HG03108 (cell line): ENCODE results near the gene C1orf35.

Experiments
- ATAC-seq: cut with Tn5 transposase; IDR thresholded peaks from one replicate; pipeline ENCODE4 v1.9.1; 2021; ENCODE audit warnings: moderate library complexity; ENCODE audit not compliant: unreplicated experiment

Gene C1orf35

DNA sequence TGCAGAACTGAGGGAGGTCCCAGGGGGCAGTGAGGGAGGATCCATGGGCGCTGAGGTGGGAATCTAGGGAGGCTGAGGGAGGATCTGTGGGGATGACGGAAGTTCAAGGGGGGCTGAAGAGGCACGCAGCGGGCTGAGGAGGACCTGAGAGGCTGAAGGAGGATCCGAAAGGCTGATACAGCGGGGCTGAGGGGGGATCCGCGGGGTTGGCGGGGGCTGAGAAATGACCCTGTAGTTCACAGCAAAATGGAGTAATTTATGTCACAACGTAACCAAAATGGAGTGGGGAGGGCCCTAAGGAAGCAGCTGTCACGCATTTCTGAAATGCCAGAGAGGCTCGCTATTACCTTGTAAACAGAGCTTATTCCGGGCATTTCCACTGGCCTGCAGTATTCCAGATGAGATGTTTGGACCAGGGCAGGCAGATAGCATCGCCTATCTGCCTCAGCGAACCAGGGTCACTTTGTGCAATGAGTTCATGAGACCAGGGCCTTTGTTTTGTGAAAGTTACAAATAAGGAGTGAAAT is 6.9 kb upstream of the C1orf35 start:
- no peak for ATAC-seq

GRCh38 chr1:228109073-228109961 is 6.2 kb upstream of the C1orf35 start, which contains the start of gene MRPL55:
Gene MRPL55, minus strand, starts transcription at chr1:228109299. Its CDS starts 1,039 bp downstream, at chr1:228108260.
- ATAC-seq: peak; percentile 78

DNA sequence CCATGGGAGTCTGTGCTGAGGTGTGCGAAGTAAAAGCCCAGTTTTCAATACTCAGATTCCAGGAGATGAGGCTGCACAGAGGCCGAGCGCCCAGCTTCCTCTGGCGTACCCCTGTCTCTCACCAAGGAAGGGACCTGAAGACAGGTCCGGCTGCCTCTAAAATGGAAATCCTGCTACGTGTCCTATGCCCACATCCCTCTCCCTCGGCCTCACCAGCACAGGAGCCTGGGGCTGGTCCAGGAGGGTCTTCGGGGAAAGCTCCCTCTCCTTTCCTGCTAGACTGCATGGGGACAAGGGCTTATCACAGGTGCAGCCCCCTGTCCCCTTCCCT is 5.6 kb upstream of the C1orf35 start:
- no peak for ATAC-seq

DNA sequence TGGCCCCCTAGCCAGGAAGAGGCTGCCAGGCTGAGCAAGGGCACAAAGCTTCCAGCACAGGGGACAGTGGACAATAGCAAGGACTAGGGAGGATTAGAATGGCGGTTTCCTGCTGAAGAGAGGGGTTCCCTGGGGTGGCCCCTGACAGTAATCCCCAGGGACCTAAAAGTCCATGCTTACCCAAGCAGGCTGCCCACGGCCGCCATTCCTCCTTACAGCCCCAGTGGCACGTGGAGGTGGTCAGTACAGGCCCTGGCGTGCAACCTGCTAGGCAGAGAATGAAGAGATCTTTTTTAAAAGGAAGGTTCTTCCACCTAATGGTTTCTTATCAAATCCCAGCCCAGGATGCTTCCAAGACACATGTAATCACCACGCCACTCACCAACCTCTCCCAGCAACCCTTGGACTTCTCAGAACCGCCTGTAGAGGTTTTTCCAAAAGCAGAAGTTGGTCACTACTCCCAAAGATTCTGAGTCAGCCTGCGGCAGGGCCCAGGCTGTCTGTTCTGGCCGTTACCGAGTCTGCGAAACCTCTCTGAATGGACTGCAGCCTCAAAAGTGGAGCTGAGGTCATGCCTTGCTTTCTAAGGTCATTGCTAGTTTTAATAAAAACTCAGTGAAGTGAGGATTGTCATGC is 5.0 kb upstream of the C1orf35 start:
- ATAC-seq: no peak

GRCh38 chr1:228107636-228108035 is 4.5 kb upstream of the C1orf35 start:
- ATAC-seq: no peak

- no peak for ATAC-seq
Measured at GRCh38 chr1:228106800-228107054, 3.6 kb upstream of the C1orf35 start.

- ATAC-seq: no peak
Measured at GRCh38 chr1:228105996-228106799, 3.1 kb upstream of the C1orf35 start.

DNA sequence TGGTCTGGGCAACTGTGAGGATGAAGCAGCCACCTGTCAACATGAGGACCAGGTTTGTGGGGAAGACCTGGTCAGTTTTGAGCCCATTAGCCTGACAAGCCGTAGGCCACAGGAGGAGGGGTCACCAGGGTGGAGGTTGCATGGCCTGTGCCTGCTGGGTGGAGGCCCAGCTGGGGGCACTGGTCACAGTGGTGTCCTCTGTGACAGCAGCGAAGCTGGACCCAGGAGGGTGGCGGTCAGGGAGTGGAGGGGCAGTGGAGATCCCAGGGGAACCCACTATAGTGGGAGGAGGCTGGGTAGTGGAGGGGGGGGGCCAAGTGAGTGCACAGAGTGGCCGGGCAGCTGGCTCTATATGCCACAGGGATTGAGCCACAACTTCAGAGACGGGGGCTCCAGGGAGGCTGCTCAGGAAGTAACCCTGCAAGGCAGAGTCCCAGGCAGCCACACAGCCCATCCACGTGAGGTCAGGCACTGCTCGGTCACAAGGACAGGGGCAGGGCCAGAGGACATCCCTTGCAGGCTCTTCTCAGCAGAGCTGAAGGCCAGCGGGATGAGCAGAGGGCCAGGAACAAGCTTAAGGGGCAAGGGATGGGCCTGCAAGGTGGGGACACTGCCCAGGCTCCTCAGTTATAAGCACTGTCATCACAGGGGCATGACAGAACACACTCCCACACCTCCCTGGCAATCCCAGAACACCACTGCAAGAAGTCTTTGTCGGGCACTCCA is 2.3 kb upstream of the C1orf35 start:
- no peak for ATAC-seq

DNA sequence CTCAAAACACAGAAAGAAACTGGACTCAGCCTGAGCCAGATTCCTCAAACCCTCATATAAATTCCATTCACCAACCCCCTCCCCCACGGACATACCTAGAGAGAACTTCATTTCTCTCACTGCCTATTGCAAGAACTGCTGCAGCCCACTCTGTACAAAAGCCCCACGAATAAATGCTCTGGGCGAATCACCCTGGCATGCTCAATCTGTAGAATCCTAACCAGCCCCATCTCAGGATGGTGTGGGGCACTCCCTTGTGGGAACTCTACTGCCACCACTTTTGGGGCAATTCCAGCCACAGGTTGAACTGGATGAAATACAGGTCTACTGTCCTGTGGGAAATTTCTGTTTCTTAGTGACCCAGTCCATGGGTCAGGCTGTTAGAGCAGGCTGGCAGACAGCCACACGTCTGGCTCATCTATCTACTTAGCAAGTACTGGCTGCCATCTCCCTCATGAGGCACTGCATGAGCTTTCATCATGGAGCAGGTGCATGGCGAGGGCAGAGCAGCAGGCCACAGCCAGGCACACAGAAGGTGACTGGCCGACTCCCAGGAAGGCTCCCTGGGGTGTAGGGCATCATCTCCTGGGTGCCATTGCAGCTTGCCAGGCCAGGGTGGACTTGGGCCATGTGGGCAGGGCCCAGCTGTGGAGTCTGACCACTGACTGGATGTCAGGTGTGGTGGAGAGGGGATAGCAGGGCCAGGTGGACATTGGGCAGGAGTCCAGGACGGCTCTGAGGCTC is 1.6 kb upstream of the C1orf35 start:
- no peak for ATAC-seq

GRCh38 chr1:228101994-228102790 is 933 bp downstream of the C1orf35 start:
- peak; percentile 1 for ATAC-seq

DNA sequence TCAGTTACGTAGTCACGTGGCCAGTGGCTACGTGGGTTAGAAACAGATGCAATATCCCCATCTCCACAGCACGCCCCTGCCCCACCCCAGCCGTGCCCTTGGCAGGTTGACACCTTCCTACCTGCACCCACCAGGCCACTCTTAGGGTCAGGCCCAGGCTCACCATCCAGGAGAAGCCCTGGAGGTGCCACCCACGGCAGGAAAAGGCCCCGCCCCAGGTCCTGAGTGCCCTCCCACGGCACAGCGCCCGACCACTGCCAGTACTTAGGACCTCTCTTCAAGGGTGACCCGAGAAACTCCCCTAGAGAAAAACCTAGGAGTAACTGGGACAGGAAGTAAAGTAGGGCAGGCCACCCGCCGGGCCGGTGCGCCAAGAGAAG is 1.5 kb downstream of the C1orf35 start:
- no peak for ATAC-seq

DNA sequence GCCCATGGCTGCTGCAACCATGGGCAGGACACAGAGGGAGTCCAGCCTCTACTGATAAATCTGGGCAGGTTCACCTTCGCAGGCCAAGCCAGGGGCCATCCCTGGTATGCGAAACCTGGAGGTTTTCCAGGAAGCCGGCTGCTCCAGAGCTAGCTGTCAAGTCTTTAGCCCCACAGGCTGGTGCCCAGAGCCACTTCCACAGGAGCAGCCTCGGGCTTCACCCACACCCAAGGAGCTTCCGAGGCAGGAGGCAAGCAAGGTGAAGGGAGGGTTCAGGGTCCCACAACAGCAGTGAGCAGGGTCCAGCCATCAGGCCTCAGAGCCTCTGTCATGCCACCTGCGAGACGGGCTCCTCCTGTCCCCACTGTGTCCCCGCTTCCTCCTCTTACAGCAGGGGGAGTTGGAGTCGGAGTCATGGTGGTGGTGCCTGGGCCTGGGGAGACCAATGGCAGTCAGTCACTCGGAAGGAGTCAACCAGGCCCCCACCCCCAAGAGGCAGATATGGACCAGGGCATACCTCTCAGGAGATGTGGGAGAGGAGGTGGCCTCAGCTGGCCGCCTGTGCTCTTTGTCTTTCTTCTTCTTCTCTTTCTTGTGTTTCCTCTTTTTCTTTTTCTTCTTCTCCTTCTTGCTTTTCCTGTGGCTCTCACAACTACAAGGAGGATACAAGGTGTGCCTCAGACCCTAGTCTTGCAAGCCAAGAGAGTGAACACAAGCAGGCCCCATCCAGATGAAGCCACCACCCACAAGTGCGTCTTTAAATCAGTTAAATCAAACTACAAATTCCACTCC is 2.1 kb downstream of the C1orf35 start:
- no peak for ATAC-seq

DNA sequence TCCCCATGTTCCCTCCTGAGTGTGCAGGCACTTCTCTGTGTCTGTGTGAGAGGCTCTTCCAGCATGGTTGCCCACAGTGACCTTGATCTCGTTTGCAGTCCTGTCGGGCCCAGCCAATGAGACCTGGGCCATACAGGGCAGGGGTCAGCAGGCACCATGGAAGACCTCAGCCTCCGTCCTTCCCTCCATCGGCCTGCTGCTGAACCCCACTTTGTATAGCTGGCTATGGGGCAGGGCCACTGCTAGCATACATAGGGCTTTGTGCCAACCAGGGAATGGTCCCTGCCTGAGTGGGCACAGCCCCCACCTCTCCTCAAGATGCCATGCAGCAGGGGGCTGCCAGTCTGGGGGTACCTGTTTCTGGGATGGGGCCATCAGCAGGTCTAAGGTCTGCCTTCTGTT is 3.8 kb downstream of the C1orf35 start:
- ATAC-seq: no peak

DNA sequence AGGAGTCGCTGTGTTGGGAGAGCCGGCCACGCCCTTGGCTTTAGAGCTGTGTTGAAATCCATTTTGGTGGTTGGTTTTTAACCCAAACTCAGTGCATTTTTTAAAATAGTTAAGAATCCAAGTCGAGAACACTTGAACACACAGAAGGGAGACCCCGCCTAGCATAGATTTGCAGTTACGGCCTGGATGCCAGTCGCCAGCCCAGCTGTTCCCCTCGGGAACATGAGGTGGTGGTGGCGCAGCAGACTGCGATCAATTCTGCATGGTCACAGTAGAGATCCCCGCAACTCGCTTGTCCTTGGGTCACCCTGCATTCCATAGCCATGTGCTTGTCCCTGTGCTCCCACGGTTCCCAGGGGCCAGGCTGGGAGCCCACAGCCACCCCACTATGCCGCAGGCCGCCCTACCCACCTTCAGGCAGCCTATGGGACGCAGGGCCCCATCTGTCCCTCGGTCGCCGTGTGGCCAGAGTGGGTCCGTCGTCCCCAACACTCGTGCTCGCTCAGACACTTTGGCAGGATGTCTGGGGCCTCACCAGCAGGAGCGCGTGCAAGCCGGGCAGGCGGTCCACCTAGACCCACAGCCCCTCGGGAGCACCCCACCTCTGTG is 4.7 kb downstream of the C1orf35 start:
- no peak for ATAC-seq

GRCh38 chr1:228097333-228098081 is 5.6 kb downstream of the C1orf35 start:
- ATAC-seq: no peak

- no peak for ATAC-seq
Measured at GRCh38 chr1:228096416-228097332, 6.5 kb downstream of the C1orf35 start.

GRCh38 chr1:228095938-228096337 is 7.2 kb downstream of the C1orf35 start:
- ATAC-seq: no peak
